WTC11 (cell line): ENCODE data around the gene MS4A15. TPM values are rescaled to one million over a fixed set of nuclear protein-coding genes. Genes with fewer than 3 reads are reported as not detected.

ENCODE experiments used
- ATAC-seq: fragments of 200-7000 bp; cut with Tn5 transposase; 2 replicates; pipeline ENCODE4 v1.10.0; 2021; ENCODE audit warnings: mild to moderate bottlenecking, moderate library complexity
- CTCF ChIA-PET: fragments of 300-600 bp; sonication (Branson Sonifier 250); formaldehyde crosslinking; loops from one replicate; lab custom pipeline; 2021; ENCODE audit warnings: antibody characterized with exemption; lab: Charles Lee
- POLR2A ChIA-PET: fragments of 350-600 bp; sonication (Branson Sonifier 250); formaldehyde crosslinking; loops from one replicate; lab custom pipeline; 2021; ENCODE audit warnings: antibody characterized with exemption; lab: Charles Lee
- DNase-seq: peaks from one replicate; pipeline ENCODE4 v3.0.0; 2021; ENCODE audit warnings: low spot score
- H3K27ac Mint-ChIP-seq: 2 replicates; pipeline ENCODE4 v1.8.0; 2021; ENCODE audit warnings: mixed read lengths
- H3K27me3 Mint-ChIP-seq: 2 replicates; pipeline ENCODE4 v1.8.0; 2021; ENCODE audit warnings: low read depth, mild to moderate bottlenecking, moderate library complexity, mixed read lengths
- H3K36me3 Mint-ChIP-seq: 2 replicates; pipeline ENCODE4 v1.8.0; 2021; ENCODE audit warnings: mixed read lengths
- H3K4me1 Mint-ChIP-seq: 2 replicates; pipeline ENCODE4 v1.8.0; 2022; ENCODE audit warnings: mixed read lengths
- H3K4me3 Mint-ChIP-seq: 2 replicates; pipeline ENCODE4 v1.8.0; 2021; ENCODE audit warnings: mild to moderate bottlenecking, moderate library complexity, mixed read lengths
- H3K9me3 Mint-ChIP-seq: 2 replicates; pipeline ENCODE4 v1.8.0; 2021; ENCODE audit warnings: mixed read lengths
- ATF3 ChIP-seq: sonication (generic); formaldehyde crosslinking; conservative IDR thresholded peaks from 2 replicates; pipeline ENCODE4 v1.8.1; 2022; ENCODE audit warnings: mild to moderate bottlenecking, missing genetic modification reagents
- CBFB ChIP-seq: sonication (generic); formaldehyde crosslinking; IDR thresholded peaks from 2 replicates; pipeline ENCODE4 v1.8.1; 2022; ENCODE audit warnings: mild to moderate bottlenecking, low read depth, missing genetic modification reagents
- CDX4 ChIP-seq: fragments of 250-450 bp; sonication (Bioruptor Pico); IDR thresholded peaks from 2 replicates; pipeline ENCODE4 v1.9.0; 2021; ENCODE audit warnings: moderate library complexity, mild to moderate bottlenecking, inconsistent platforms, borderline replicate concordance
- CREB1 ChIP-seq: sonication (generic); formaldehyde crosslinking; IDR thresholded peaks from 2 replicates; pipeline ENCODE4 v1.8.0; 2023; ENCODE audit warnings: mild to moderate bottlenecking, missing genetic modification reagents
- CREM ChIP-seq: sonication (generic); formaldehyde crosslinking; IDR thresholded peaks from 2 replicates; pipeline ENCODE4 v1.8.1; 2022; ENCODE audit warnings: mild to moderate bottlenecking, missing genetic modification reagents, moderate library complexity
- E2F4 ChIP-seq: sonication (generic); formaldehyde crosslinking; IDR thresholded peaks from 2 replicates; pipeline ENCODE4 v1.8.1; 2022; ENCODE audit warnings: low read depth, mild to moderate bottlenecking, moderate library complexity, missing genetic modification reagents, borderline replicate concordance
- ELF4 ChIP-seq: sonication (generic); formaldehyde crosslinking; IDR thresholded peaks from 2 replicates; pipeline ENCODE4 v1.8.1; 2022; ENCODE audit warnings: low read depth, mild to moderate bottlenecking, moderate library complexity, missing genetic modification reagents
- EMX1 ChIP-seq: fragments of 250-450 bp; sonication (Bioruptor Pico); IDR thresholded peaks from 2 replicates; pipeline ENCODE4 v1.8.0; 2021; ENCODE audit warnings: mild to moderate bottlenecking
- ERG ChIP-seq: fragments of 250-450 bp; sonication (Bioruptor Pico); IDR thresholded peaks from 2 replicates; pipeline ENCODE4 v1.8.0; 2021; ENCODE audit warnings: mild to moderate bottlenecking
- ESRRA ChIP-seq: sonication (generic); formaldehyde crosslinking; IDR thresholded peaks from 2 replicates; pipeline ENCODE4 v1.8.1; 2022; ENCODE audit warnings: mild to moderate bottlenecking, missing genetic modification reagents, borderline replicate concordance
- FOXJ3 ChIP-seq: sonication (generic); formaldehyde crosslinking; IDR thresholded peaks from 2 replicates; pipeline ENCODE4 v1.9.0; 2021; ENCODE audit warnings: missing genetic modification reagents, mild to moderate bottlenecking, borderline replicate concordance
- NFATC4 ChIP-seq: fragments of 250-450 bp; sonication (Bioruptor Pico); IDR thresholded peaks from 2 replicates; pipeline ENCODE4 v1.9.0; 2021; ENCODE audit warnings: mild to moderate bottlenecking
- NFE2L1 ChIP-seq: sonication (generic); formaldehyde crosslinking; IDR thresholded peaks from 2 replicates; pipeline ENCODE4 v1.8.1; 2023; ENCODE audit warnings: missing genetic modification reagents
- NR1H2 ChIP-seq: sonication (generic); formaldehyde crosslinking; IDR thresholded peaks from 2 replicates; pipeline ENCODE4 v1.9.0; 2021; ENCODE audit warnings: mild to moderate bottlenecking, moderate library complexity, missing genetic modification reagents
- OVOL2 ChIP-seq: fragments of 250-450 bp; sonication (Bioruptor Pico); IDR thresholded peaks from 2 replicates; pipeline ENCODE4 v1.9.0; 2021; ENCODE audit warnings: mild to moderate bottlenecking, borderline replicate concordance
- PRRX2 ChIP-seq: fragments of 250-450 bp; sonication (Bioruptor Pico); IDR thresholded peaks from 2 replicates; pipeline ENCODE4 v1.8.0; 2021; ENCODE audit warnings: mild to moderate bottlenecking
- RELA ChIP-seq: sonication (generic); formaldehyde crosslinking; IDR thresholded peaks from 2 replicates; pipeline ENCODE4 v1.8.1; 2022; ENCODE audit warnings: missing genetic modification reagents, mild to moderate bottlenecking, borderline replicate concordance
- RORB ChIP-seq: fragments of 250-450 bp; sonication (Bioruptor Pico); IDR thresholded peaks from 2 replicates; pipeline ENCODE4 v1.9.0; 2021; ENCODE audit warnings: mild to moderate bottlenecking
- SMAD4 ChIP-seq: sonication (generic); formaldehyde crosslinking; IDR thresholded peaks from 2 replicates; pipeline ENCODE4 v1.8.0; 2022; ENCODE audit warnings: mild to moderate bottlenecking, missing genetic modification reagents
- TEAD1 ChIP-seq: sonication (generic); formaldehyde crosslinking; IDR thresholded peaks from 2 replicates; pipeline ENCODE4 v1.8.0; 2022; ENCODE audit warnings: mild to moderate bottlenecking, missing genetic modification reagents
- USF1 ChIP-seq: sonication (generic); formaldehyde crosslinking; IDR thresholded peaks from 2 replicates; pipeline ENCODE4 v1.8.0; 2022; ENCODE audit warnings: mild to moderate bottlenecking, missing genetic modification reagents
- ZBTB21 ChIP-seq: sonication (generic); formaldehyde crosslinking; IDR thresholded peaks from 2 replicates; pipeline ENCODE4 v1.8.1; 2023; ENCODE audit warnings: mild to moderate bottlenecking, missing genetic modification reagents, borderline replicate concordance
- ZNF219 ChIP-seq: sonication (generic); formaldehyde crosslinking; IDR thresholded peaks from 2 replicates; pipeline ENCODE4 v1.8.0; 2023; ENCODE audit warnings: missing genetic modification reagents, mild to moderate bottlenecking, borderline replicate concordance
- ZNF232 ChIP-seq: sonication (generic); formaldehyde crosslinking; IDR thresholded peaks from 2 replicates; pipeline ENCODE4 v1.8.0; 2022; ENCODE audit warnings: mild to moderate bottlenecking, missing genetic modification reagents
- ZNF671 ChIP-seq: fragments of 250-450 bp; sonication (Bioruptor Pico); IDR thresholded peaks from 2 replicates; pipeline ENCODE4 v1.8.0; 2021; ENCODE audit warnings: mild to moderate bottlenecking
- ZSCAN18 ChIP-seq: fragments of 250-450 bp; sonication (Bioruptor Pico); IDR thresholded peaks from 2 replicates; pipeline ENCODE4 v2.1.2; 2022; ENCODE audit warnings: mild to moderate bottlenecking, moderate library complexity
- total RNA-seq: library from RNA; stranded (reverse); gene quantifications from 3 replicates; pipeline ENCODE4 v1.2.3, GENCODE V29; 2021

Gene MS4A15
- total RNA-seq, 1 experiment from 2014 or later = 0.09 TPM

GRCh38 chr11:60717956-60718355 lies 38.7 kb upstream of the MS4A15 start (continued):
- no peak for TF ChIP-seq USF1 (CRISPR knock-in tag)
- no peak for TF ChIP-seq ZBTB21 (CRISPR knock-in tag)
- TF ChIP-seq PRRX2 (CRISPR knock-in tag) = no peak
- no peak for TF ChIP-seq SMAD4 (CRISPR knock-in tag)
- no peak for TF ChIP-seq ATF3 (CRISPR knock-in tag)
- TF ChIP-seq CREM (CRISPR knock-in tag) = no peak
- TF ChIP-seq ZNF671 = no peak
- no peak for TF ChIP-seq ZNF232 (CRISPR knock-in tag)
- no peak for TF ChIP-seq RELA (CRISPR knock-in tag)
- TF ChIP-seq CDX4 (CRISPR knock-in tag) = no peak

- CTCF ChIA-PET = interaction anchor here (1.5 kb wide), 2 partner anchors 11 to 44 kb away, joined by 4 to 5 read pairs; no protein-coding TSS in a partner anchor
- Mint-ChIP-seq H3K4me3 (no peak overlapping the region), H3K36me3 (peaks cover 3% of the 10 kb centered on the region; the same call in 1 of the 2 replicates), H3K27me3 (peaks cover 12% of the 10 kb centered on the region; the same call in 1 of the 2 replicates), H3K9me3 (peaks cover 30% of the 10 kb centered on the region), H3K4me1 (no peaks in the 10 kb centered on the region)
- ATAC-seq (no peak), DNase-seq (no peak)
- POLR2A ChIA-PET = no interaction called here
- TF ChIP-seq FOXJ3 (CRISPR knock-in tag) = no peak
- no peak for TF ChIP-seq ATF3 (CRISPR knock-in tag)
- TF ChIP-seq NFE2L1 (CRISPR knock-in tag) = no peak
- no peak for TF ChIP-seq OVOL2 (CRISPR knock-in tag)
- no peak for TF ChIP-seq E2F4 (CRISPR knock-in tag)
- no peak for TF ChIP-seq RORB (CRISPR knock-in tag)
- TF ChIP-seq CBFB (CRISPR knock-in tag) = no peak
- TF ChIP-seq, all 79 proteins: peak for 0
- H3K27ac Mint-ChIP-seq = no peak overlapping the region
Observed at GRCh38 chr11:60718524-60719316, 37.9 kb upstream of the MS4A15 start.

- ChIA-PET CTCF (no interaction called here), POLR2A (no interaction called here)
- Mint-ChIP-seq H3K4me3 (no peak overlapping the region), H3K36me3 (peaks cover 3% of the 10 kb centered on the region; the same call in 1 of the 2 replicates), H3K4me1 (no peaks in the 10 kb centered on the region), H3K9me3 (peaks cover 30% of the 10 kb centered on the region), H3K27me3 (peaks cover 14% of the 10 kb centered on the region), H3K27ac (no peak overlapping the region)
- ATAC-seq (no peak), DNase-seq (no peak)
- TF ChIP-seq NR1H2 (CRISPR knock-in tag) = no peak
- TF ChIP-seq ERG (CRISPR knock-in tag) = no peak
- no peak for TF ChIP-seq ZNF219 (CRISPR knock-in tag)
- TF ChIP-seq CDX4 (CRISPR knock-in tag) = no peak
- no peak for TF ChIP-seq ELF4 (CRISPR knock-in tag)
- TF ChIP-seq NFATC4 = no peak
- TF ChIP-seq CREB1 (CRISPR knock-in tag) = no peak
- TF ChIP-seq ESRRA = no peak
- TF ChIP-seq TEAD1 (CRISPR knock-in tag) = no peak
- TF ChIP-seq EMX1 = no peak
- TF ChIP-seq ZSCAN18 (CRISPR knock-in tag) = no peak
Observed at GRCh38 chr11:60719391-60719790, 37.3 kb upstream of the MS4A15 start.
